Endodermal cell (in vitro differentiated cells): ENCODE measurements around the gene HEBP1. TPM values are rescaled to one million over a fixed set of nuclear protein-coding genes. Genes with fewer than 3 reads are reported as not detected.

Experiments
- DNase-seq: peaks from one replicate; pipeline ENCODE4 v3.0.0-alpha.2; 2017
- H3K27ac ChIP-seq: 2 replicates; pipeline ENCODE4 v1.5.1; 2013; ENCODE audit warnings: mild to moderate bottlenecking, low read depth, low read length, moderate library complexity
- H3K27me3 ChIP-seq: 2 replicates; pipeline ENCODE4 v1.6.1; 2013; ENCODE audit warnings: mild to moderate bottlenecking, low read length, moderate library complexity; ENCODE audit not compliant: insufficient read depth, control insufficient read depth, poor library complexity, severe bottlenecking
- H3K36me3 ChIP-seq: 2 replicates; pipeline ENCODE4 v1.7.0; 2013; ENCODE audit warnings: mild to moderate bottlenecking, low read length, moderate library complexity; ENCODE audit not compliant: control insufficient read depth, insufficient read depth
- H3K4me1 ChIP-seq: one replicate; pipeline ENCODE4 v1.7.0; 2013; ENCODE audit warnings: low read length; ENCODE audit not compliant: control insufficient read depth, insufficient read depth
- H3K4me3 ChIP-seq: 2 replicates; pipeline ENCODE4 v1.5.1; 2013; ENCODE audit warnings: mild to moderate bottlenecking, low read length, moderate library complexity
- H3K9ac ChIP-seq: 2 replicates; pipeline ENCODE4 v1.6.1; 2013; ENCODE audit warnings: mild to moderate bottlenecking, low read length, moderate library complexity; ENCODE audit not compliant: poor library complexity, severe bottlenecking; ENCODE audit errors: extremely low read depth
- H3K9me3 ChIP-seq: 2 replicates; pipeline ENCODE4 v1.6.1; 2013; ENCODE audit warnings: mild to moderate bottlenecking, low read length, moderate library complexity; ENCODE audit not compliant: control insufficient read depth
- H3K27ac Mint-ChIP-seq: 2 replicates; pipeline ENCODE4 v1.8.0; 2020; ENCODE audit warnings: mixed read lengths
- H3K27me3 Mint-ChIP-seq: 2 replicates; pipeline ENCODE4 v1.8.0; 2021; ENCODE audit warnings: mild to moderate bottlenecking, mixed read lengths; ENCODE audit not compliant: insufficient read depth
- H3K36me3 Mint-ChIP-seq: 2 replicates; pipeline ENCODE4 v1.8.0; 2020; ENCODE audit warnings: low read depth, mixed read lengths
- H3K4me1 Mint-ChIP-seq: 2 replicates; pipeline ENCODE4 v1.8.0; 2020; ENCODE audit warnings: mixed read lengths
- H3K4me3 Mint-ChIP-seq: 2 replicates; pipeline ENCODE4 v1.8.0; 2020; ENCODE audit warnings: mild to moderate bottlenecking, moderate library complexity, mixed read lengths
- H3K9me3 Mint-ChIP-seq: 2 replicates; pipeline ENCODE4 v1.8.0; 2020; ENCODE audit warnings: mild to moderate bottlenecking, mixed read lengths
- WGBS, 2 experiments: methylation state at CpG; one replicate each; pipeline versions ENCODE4 v1.1.5 to v1.1.7; 2013; ENCODE audit warnings: missing lambda C conversion rate in 2 of 2, mixed read lengths in 1 of 2; ENCODE audit not compliant: insufficient coverage in 1 of 2, insufficient read length in 1 of 2; 5-methylcytosine and 5-hydroxymethylcytosine counted together
- total RNA-seq, 2 donors: library from RNA; stranded (reverse); fragmentation: NEBNext Ultra II Directional in 1 of 2; extraction: Animal tissue kit (Norgen Biotek cat#: 25700) in 1 of 2; gene quantifications; 2 replicates in 1 of 2; 3 replicates in 1 of 2; pipeline ENCODE4 v1.2.1, GENCODE V29; 2021
- TF ChIP-seq, protein P1 (sequence below): fragments of 200-600 bp; sonication (generic); conservative IDR thresholded peaks from 2 replicates; pipeline ENCODE4 v1.5.0; 2021; ENCODE audit warnings: antibody characterized with exemption, mild to moderate bottlenecking

Gene HEBP1
- total RNA-seq, 2 donors from 2014 or later, result 27.4 to 29.1 TPM

DNA sequence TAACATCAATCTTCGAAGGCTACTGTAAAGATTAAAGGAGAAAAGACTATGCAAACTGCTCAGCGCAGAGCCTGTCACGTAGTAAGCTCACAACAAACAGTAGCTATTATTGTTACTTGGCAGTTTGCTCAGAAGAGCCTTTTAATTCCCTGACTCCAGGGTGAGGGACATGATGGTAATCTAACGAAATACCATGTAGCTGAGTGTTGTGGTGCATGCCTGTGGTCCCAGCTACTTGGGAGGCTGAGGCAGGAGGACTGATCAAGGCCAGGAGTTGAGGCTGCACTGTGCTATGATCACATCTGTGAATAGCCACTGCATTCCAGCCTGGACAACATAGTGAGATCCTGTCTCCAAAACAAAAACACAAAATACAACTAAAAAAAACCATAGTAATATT is 22.8 kb downstream of the HEBP1 start:
- peaks cover 28% of the 10 kb centered on the region for H3K36me3 Mint-ChIP-seq
- WGBS, 2 experiments, result 94 to 100% methylated on average over 3 to 4 of the region's 4 CpGs
- no peaks in the 10 kb centered on the region for H3K4me1 ChIP-seq
- H3K36me3 ChIP-seq, result peaks cover 25% of the 10 kb centered on the region
- no peak overlapping the region for H3K4me3 ChIP-seq
- DNase-seq, result no peak
- H3K4me1 Mint-ChIP-seq, result no peaks in the 10 kb centered on the region
- TF ChIP-seq, protein P1, sequence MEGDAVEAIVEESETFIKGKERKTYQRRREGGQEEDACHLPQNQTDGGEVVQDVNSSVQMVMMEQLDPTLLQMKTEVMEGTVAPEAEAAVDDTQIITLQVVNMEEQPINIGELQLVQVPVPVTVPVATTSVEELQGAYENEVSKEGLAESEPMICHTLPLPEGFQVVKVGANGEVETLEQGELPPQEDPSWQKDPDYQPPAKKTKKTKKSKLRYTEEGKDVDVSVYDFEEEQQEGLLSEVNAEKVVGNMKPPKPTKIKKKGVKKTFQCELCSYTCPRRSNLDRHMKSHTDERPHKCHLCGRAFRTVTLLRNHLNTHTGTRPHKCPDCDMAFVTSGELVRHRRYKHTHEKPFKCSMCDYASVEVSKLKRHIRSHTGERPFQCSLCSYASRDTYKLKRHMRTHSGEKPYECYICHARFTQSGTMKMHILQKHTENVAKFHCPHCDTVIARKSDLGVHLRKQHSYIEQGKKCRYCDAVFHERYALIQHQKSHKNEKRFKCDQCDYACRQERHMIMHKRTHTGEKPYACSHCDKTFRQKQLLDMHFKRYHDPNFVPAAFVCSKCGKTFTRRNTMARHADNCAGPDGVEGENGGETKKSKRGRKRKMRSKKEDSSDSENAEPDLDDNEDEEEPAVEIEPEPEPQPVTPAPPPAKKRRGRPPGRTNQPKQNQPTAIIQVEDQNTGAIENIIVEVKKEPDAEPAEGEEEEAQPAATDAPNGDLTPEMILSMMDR, result no peak
- H3K9ac ChIP-seq, result no peak overlapping the region
- peaks cover 9% of the 10 kb centered on the region for H3K9me3 Mint-ChIP-seq
- no peak overlapping the region for H3K27ac ChIP-seq
- H3K27me3 Mint-ChIP-seq, result no peaks in the 10 kb centered on the region
- no peak overlapping the region for H3K4me3 Mint-ChIP-seq
- H3K27me3 ChIP-seq, result no peaks in the 10 kb centered on the region
- H3K27ac Mint-ChIP-seq, result no peak overlapping the region
- peaks cover 14% of the 10 kb centered on the region for H3K9me3 ChIP-seq

DNA sequence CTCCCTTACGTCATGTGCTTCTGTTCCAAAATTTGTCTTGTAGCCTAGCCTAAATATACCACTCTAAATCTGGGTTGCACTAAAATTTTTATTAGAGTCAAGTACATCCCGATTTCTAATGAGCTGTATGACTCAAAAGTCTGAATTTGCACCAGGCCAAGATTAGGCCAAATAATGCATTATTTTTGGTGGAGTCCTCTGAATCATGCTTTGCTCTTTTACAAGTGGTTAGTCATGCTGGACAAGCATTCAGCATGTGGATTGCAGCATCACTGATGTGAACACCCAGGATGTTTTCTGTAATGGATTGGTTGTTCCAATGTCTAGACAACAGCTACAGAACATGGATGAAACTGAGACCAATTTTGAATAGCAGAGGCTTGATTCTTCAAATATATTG is 23.7 kb downstream of the HEBP1 start:
- H3K27ac Mint-ChIP-seq, result no peak overlapping the region
- H3K27ac ChIP-seq, result no peak overlapping the region
- no peak for DNase-seq
- H3K4me3 Mint-ChIP-seq, result no peak overlapping the region
- H3K9me3 ChIP-seq, result peaks cover 18% of the 10 kb centered on the region
- peaks cover 36% of the 10 kb centered on the region for H3K36me3 Mint-ChIP-seq
- TF ChIP-seq, protein P1, result no peak
- no peaks in the 10 kb centered on the region for H3K27me3 Mint-ChIP-seq
- H3K4me1 ChIP-seq, result no peaks in the 10 kb centered on the region
- H3K9ac ChIP-seq, result no peak overlapping the region
- H3K4me1 Mint-ChIP-seq, result no peaks in the 10 kb centered on the region
- no peak overlapping the region for H3K4me3 ChIP-seq
- no peaks in the 10 kb centered on the region for H3K27me3 ChIP-seq
- H3K9me3 Mint-ChIP-seq, result peaks cover 11% of the 10 kb centered on the region
- WGBS, 2 experiments, result 92 to 100% methylated on average over 2 of the region's 2 CpGs
- H3K36me3 ChIP-seq, result peaks cover 22% of the 10 kb centered on the region

DNA sequence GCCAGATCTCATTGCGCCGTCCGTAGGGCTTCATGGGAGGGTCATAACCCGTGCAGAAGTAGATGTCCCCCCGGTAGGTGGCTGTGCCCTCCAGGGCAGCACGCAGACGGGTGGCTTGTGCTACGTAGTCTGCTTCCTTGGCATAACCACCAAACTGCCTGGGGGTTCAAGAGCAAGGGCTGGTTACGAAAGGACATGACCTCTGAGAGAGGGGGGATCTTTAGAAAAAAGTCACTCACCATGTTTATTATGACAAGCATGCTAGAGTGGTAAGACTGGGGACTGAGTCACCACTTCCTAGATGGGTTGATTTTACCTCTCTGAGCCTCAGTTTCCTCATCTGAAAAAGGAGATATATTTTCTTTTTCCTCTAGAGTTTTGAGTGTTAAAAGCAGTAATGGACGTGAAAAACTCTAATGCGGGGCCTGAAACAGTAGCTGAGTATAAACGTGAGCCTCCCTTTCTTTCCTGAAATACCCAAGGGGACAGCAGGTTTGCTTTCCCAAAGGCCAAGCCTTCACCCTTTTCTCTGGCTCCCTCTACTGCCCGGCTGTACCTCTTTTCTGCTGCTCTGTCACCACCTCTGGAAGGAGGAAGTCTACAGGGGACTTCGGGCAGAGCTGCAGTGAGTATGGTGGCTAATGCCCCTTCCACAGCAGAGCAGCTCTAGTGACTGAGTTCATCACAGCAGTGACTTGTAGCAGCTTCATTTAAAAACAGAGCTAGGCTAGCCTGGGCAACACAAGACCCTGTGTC is 24.6 kb downstream of the HEBP1 start:
- peaks cover 11% of the 10 kb centered on the region for H3K9me3 Mint-ChIP-seq
- no peak overlapping the region for H3K27ac Mint-ChIP-seq
- no peaks in the 10 kb centered on the region for H3K4me1 ChIP-seq
- TF ChIP-seq, protein P1, result peak; percentile 93
- H3K9me3 ChIP-seq, result peaks cover 18% of the 10 kb centered on the region
- H3K4me1 Mint-ChIP-seq, result no peaks in the 10 kb centered on the region
- peaks cover 21% of the 10 kb centered on the region for H3K36me3 ChIP-seq
- H3K27ac ChIP-seq, result no peak overlapping the region
- H3K27me3 ChIP-seq, result no peaks in the 10 kb centered on the region
- no peak overlapping the region for H3K9ac ChIP-seq
- H3K4me3 Mint-ChIP-seq, result no peak overlapping the region
- H3K4me3 ChIP-seq, result no peak overlapping the region
- WGBS, 2 experiments, result 81 to 92% methylated on average over 10 to 14 of the region's 14 CpGs
- DNase-seq, result peak; percentile 88
- peaks cover 39% of the 10 kb centered on the region for H3K36me3 Mint-ChIP-seq
- no peaks in the 10 kb centered on the region for H3K27me3 Mint-ChIP-seq
